H9 (cell line): Measurements from ENCODE around the gene CCDC30. TPM values are rescaled to one million over a fixed set of nuclear protein-coding genes. Genes with fewer than 3 reads are reported as not detected.

ENCODE experiments used
- DNase-seq: peaks from one replicate; pipeline ENCODE4 v3.0.0-alpha.2; 2017
- H2AFZ ChIP-seq: one replicate; pipeline ENCODE4 v1.6.1; 2013; ENCODE audit warnings: mild to moderate bottlenecking, low read length, control low read depth, moderate library complexity
- H2AK5ac ChIP-seq: 2 replicates; pipeline ENCODE4 v1.6.1; 2013; ENCODE audit warnings: low read length, control low read depth, mixed read lengths; ENCODE audit not compliant: insufficient read length
- H2BK120ac ChIP-seq: one replicate; pipeline ENCODE4 v1.6.1; 2013; ENCODE audit warnings: low read depth, mild to moderate bottlenecking, low read length, control low read depth, inconsistent platforms; ENCODE audit not compliant: poor library complexity, severe bottlenecking
- H2BK12ac ChIP-seq: 2 replicates; pipeline ENCODE4 v1.6.1; 2013; ENCODE audit warnings: low read length, control low read depth, mixed read lengths, low read depth; ENCODE audit not compliant: insufficient read length
- H2BK15ac ChIP-seq: 2 replicates; pipeline ENCODE4 v1.6.1; 2013; ENCODE audit warnings: low read depth, low read length, control low read depth
- H2BK20ac ChIP-seq: one replicate; pipeline ENCODE4 v1.6.1; 2013; ENCODE audit warnings: low read depth, mild to moderate bottlenecking, low read length, control low read depth, inconsistent platforms; ENCODE audit not compliant: poor library complexity, severe bottlenecking
- H2BK5ac ChIP-seq: 2 replicates; pipeline ENCODE4 v1.6.1; 2013; ENCODE audit warnings: low read length, control low read depth, mixed read lengths; ENCODE audit not compliant: insufficient read length
- H3K14ac ChIP-seq: 2 replicates; pipeline ENCODE4 v1.6.1; 2013; ENCODE audit warnings: low read length, control low read depth; ENCODE audit not compliant: insufficient read depth
- H3K18ac ChIP-seq: 2 replicates; pipeline ENCODE4 v1.6.1; 2013; ENCODE audit warnings: low read depth, mild to moderate bottlenecking, mixed read lengths, low read length, control low read depth; ENCODE audit not compliant: insufficient read length
- H3K23ac ChIP-seq: 2 replicates; pipeline ENCODE4 v1.6.1; 2013; ENCODE audit warnings: low read length, control low read depth, mixed read lengths, low read depth; ENCODE audit not compliant: insufficient read length
- H3K23me2 ChIP-seq: 2 replicates; pipeline ENCODE4 v1.6.1; 2013; ENCODE audit warnings: low read depth, mild to moderate bottlenecking, mixed read lengths, low read length, control low read depth; ENCODE audit not compliant: insufficient read length, poor library complexity, severe bottlenecking
- H3K27ac ChIP-seq: 2 replicates; pipeline ENCODE4 v1.5.1; 2013; ENCODE audit warnings: low read length, control low read depth, mixed read lengths, low read depth; ENCODE audit not compliant: insufficient read length
- H3K27me3 ChIP-seq: 2 replicates; pipeline ENCODE4 v1.6.1; 2013; ENCODE audit warnings: low read length, control low read depth, inconsistent platforms; ENCODE audit not compliant: insufficient read depth
- H3K4ac ChIP-seq: 2 replicates; pipeline ENCODE4 v1.6.1; 2013; ENCODE audit warnings: low read depth, mild to moderate bottlenecking, control low read depth, inconsistent platforms, low read length, moderate library complexity
- H3K4me1 ChIP-seq: 2 replicates; pipeline ENCODE4 v1.6.1; 2013; ENCODE audit warnings: low read length, control low read depth, inconsistent platforms; ENCODE audit not compliant: insufficient read depth
- H3K4me2 ChIP-seq: 2 replicates; pipeline ENCODE4 v1.6.1; 2013; ENCODE audit warnings: low read length, control low read depth, mixed read lengths; ENCODE audit not compliant: insufficient read length, insufficient read depth
- H3K56ac ChIP-seq: 2 replicates; pipeline ENCODE4 v1.6.1; 2013; ENCODE audit warnings: low read depth, mild to moderate bottlenecking, mixed read lengths, low read length, control low read depth; ENCODE audit not compliant: insufficient read length
- H3K79me1 ChIP-seq: 2 replicates; pipeline ENCODE4 v1.6.1; 2013; ENCODE audit warnings: low read depth, mild to moderate bottlenecking, moderate library complexity, low read length, control low read depth, inconsistent platforms; ENCODE audit not compliant: insufficient read depth, poor library complexity, severe bottlenecking
- H3K79me2 ChIP-seq: 2 replicates; pipeline ENCODE4 v1.6.1; 2013; ENCODE audit warnings: low read length, control low read depth, inconsistent platforms; ENCODE audit not compliant: insufficient read depth
- H3K9ac ChIP-seq: 2 replicates; pipeline ENCODE4 v1.6.1; 2013; ENCODE audit warnings: low read length, control low read depth, mixed read lengths; ENCODE audit not compliant: insufficient read length; ENCODE audit errors: extremely low read depth
- H3K9me3 ChIP-seq: one replicate; pipeline ENCODE4 v1.6.1; 2013; ENCODE audit warnings: low read depth, low read length, inconsistent platforms; ENCODE audit not compliant: control insufficient read depth
- H3T11ph ChIP-seq: one replicate; pipeline ENCODE4 v1.6.1; 2013; ENCODE audit warnings: mild to moderate bottlenecking, low read length, control low read depth, inconsistent platforms
- H4K20me1 ChIP-seq: one replicate; pipeline ENCODE4 v1.6.1; 2013; ENCODE audit not compliant: control insufficient read depth, insufficient read length, insufficient read depth
- H4K5ac ChIP-seq: 2 replicates; pipeline ENCODE4 v1.6.1; 2013; ENCODE audit warnings: low read depth, mild to moderate bottlenecking, mixed read lengths, low read length, control low read depth; ENCODE audit not compliant: insufficient read length
- H4K8ac ChIP-seq: replicated peaks from 2 replicates; pipeline ENCODE4 v1.6.1; 2013; ENCODE audit warnings: low read length, control low read depth, mixed read lengths, low read depth; ENCODE audit not compliant: insufficient read length
- H4K91ac ChIP-seq: 2 replicates; pipeline ENCODE4 v1.6.1; 2013; ENCODE audit warnings: low read depth, mild to moderate bottlenecking, moderate library complexity, mixed read lengths, low read length, control low read depth; ENCODE audit not compliant: insufficient read length
- H3K27ac Mint-ChIP-seq, 3 experiments: 2 replicates in 2 of 3; 3 replicates in 1 of 3; pipeline ENCODE4 v1.8.0; 2020 to 2021; ENCODE audit warnings: mixed read lengths in 3 of 3, mild to moderate bottlenecking in 1 of 3, moderate library complexity in 1 of 3
- H3K27me3 Mint-ChIP-seq: 2 replicates; pipeline ENCODE4 v1.8.0; 2021; ENCODE audit warnings: low read depth, mild to moderate bottlenecking, moderate library complexity, mixed read lengths
- H3K36me3 Mint-ChIP-seq, 3 experiments: 2 replicates in 2 of 3; 3 replicates in 1 of 3; pipeline ENCODE4 v1.8.0; 2020 to 2021; ENCODE audit warnings: low read depth in 3 of 3, mixed read lengths in 3 of 3; ENCODE audit not compliant: insufficient read depth in 1 of 3
- H3K4me1 Mint-ChIP-seq, 2 experiments: 2 replicates each; pipeline ENCODE4 v1.8.0; 2020; ENCODE audit warnings: mixed read lengths in 2 of 2
- H3K4me3 Mint-ChIP-seq, 2 experiments: 2 replicates in 1 of 2; 3 replicates in 1 of 2; pipeline ENCODE4 v1.8.0; 2020 to 2021; ENCODE audit warnings: mild to moderate bottlenecking in 2 of 2, mixed read lengths in 2 of 2, moderate library complexity in 1 of 2
- H3K9me3 Mint-ChIP-seq, 2 experiments: 2 replicates in 1 of 2; 3 replicates in 1 of 2; pipeline ENCODE4 v1.8.0; 2020; ENCODE audit warnings: mild to moderate bottlenecking in 2 of 2, mixed read lengths in 2 of 2, moderate library complexity in 1 of 2
- WGBS: extraction: QIAGEN DNeasy Blood & Tissue Kit; methylation state at CpG from one replicate; pipeline ENCODE4 v1.1.7; 2013; ENCODE audit warnings: missing lambda C conversion rate, low lambda C conversion rate, mixed read lengths; ENCODE audit not compliant: insufficient read length; ENCODE audit errors: extremely low coverage; 5-methylcytosine and 5-hydroxymethylcytosine counted together
- total RNA-seq: library from RNA; stranded (reverse); gene quantifications from 2 replicates; pipeline ENCODE4 v1.2.1, GENCODE V29; 2021
- TF ChIP-seq, protein P1 (sequence below): fragments of 200-600 bp; sonication (generic); conservative IDR thresholded peaks from 3 replicates; pipeline ENCODE4 v1.8.0; 2021; ENCODE audit warnings: antibody characterized with exemption, mild to moderate bottlenecking

Gene CCDC30
- total RNA-seq, 1 experiment from 2014 or later, result 1.8 TPM

DNA sequence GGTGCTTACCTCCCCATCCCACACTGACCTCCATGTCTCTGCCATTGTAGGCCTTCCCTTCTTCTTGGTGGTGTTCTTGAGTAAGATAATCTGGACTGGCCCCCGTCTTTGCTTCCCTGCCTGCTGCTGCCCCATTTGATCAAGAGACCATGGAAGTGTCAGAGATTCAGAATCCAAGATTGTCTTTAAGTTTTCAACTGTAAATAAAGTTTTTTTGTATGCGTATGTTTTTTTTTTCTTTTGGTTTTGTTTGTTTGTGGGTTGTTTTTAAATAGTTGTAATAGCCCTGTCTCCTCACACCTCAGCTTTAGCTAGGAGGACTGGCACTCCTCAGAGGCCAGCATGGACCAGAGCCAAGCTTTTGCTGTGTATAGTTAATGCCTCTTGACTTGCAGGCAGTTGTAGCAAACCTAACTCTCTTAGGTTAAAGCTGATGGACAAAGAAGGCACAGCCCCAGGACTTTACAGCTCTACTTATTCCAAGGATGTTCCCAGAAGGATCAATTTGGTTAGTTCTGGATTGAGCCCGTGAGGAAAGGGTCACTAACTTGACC, 213.5 kb downstream of the CCDC30 start:
- H3K4me3 Mint-ChIP-seq, result no peak overlapping the region
- H4K8ac ChIP-seq, result no peak overlapping the region
- no peak for DNase-seq

More for the DNA sequence above, 213.5 kb downstream of the CCDC30 start:
- no peak overlapping the region for H3K9ac ChIP-seq
- H3K9me3 ChIP-seq, result no peaks in the 10 kb centered on the region
- no peak overlapping the region for H3K14ac ChIP-seq
- H3K23ac ChIP-seq, result no peak overlapping the region
- Mint-ChIP-seq H3K36me3 (peaks cover 8 to 36% (median 24%) of the 10 kb centered on the region in 3 experiments; a peak in 6 of 7 replicates), H3K27me3 (no peaks in the 10 kb centered on the region), H3K27ac (no peak overlapping the region; a peak in 1 of 7 replicates), H3K4me1 (peaks cover 12 to 17% of the 10 kb centered on the region in 2 experiments), H3K9me3 (no peaks in the 10 kb centered on the region)
- TF ChIP-seq, protein P1, sequence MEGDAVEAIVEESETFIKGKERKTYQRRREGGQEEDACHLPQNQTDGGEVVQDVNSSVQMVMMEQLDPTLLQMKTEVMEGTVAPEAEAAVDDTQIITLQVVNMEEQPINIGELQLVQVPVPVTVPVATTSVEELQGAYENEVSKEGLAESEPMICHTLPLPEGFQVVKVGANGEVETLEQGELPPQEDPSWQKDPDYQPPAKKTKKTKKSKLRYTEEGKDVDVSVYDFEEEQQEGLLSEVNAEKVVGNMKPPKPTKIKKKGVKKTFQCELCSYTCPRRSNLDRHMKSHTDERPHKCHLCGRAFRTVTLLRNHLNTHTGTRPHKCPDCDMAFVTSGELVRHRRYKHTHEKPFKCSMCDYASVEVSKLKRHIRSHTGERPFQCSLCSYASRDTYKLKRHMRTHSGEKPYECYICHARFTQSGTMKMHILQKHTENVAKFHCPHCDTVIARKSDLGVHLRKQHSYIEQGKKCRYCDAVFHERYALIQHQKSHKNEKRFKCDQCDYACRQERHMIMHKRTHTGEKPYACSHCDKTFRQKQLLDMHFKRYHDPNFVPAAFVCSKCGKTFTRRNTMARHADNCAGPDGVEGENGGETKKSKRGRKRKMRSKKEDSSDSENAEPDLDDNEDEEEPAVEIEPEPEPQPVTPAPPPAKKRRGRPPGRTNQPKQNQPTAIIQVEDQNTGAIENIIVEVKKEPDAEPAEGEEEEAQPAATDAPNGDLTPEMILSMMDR, result no peak
- peaks cover 9% of the 10 kb centered on the region for H3K23me2 ChIP-seq
- no peak overlapping the region for H2AK5ac ChIP-seq
- H4K91ac ChIP-seq, result no peak overlapping the region
- no peak overlapping the region for H4K5ac ChIP-seq
- H3K4ac ChIP-seq, result no peak overlapping the region
- H3K79me1 ChIP-seq, result no peaks in the 10 kb centered on the region
- no CpG with 5 or more reads among the region's 3 CpGs for WGBS
- H3T11ph ChIP-seq, result no peak overlapping the region
- no peak overlapping the region for H3K27ac ChIP-seq
- no peak overlapping the region for H2BK120ac ChIP-seq
- no peak overlapping the region for H2BK12ac ChIP-seq
- H2AFZ ChIP-seq, result no peak overlapping the region
- no peak overlapping the region for H3K18ac ChIP-seq
- H3K79me2 ChIP-seq, result no peaks in the 10 kb centered on the region; the same call in none of the 2 replicates
- no peak overlapping the region for H3K4me2 ChIP-seq
- no peaks in the 10 kb centered on the region for H4K20me1 ChIP-seq
- H2BK20ac ChIP-seq, result no peak overlapping the region
- no peak overlapping the region for H2BK15ac ChIP-seq
- H3K27me3 ChIP-seq, result no peaks in the 10 kb centered on the region
- no peaks in the 10 kb centered on the region for H3K4me1 ChIP-seq
- no peak overlapping the region for H2BK5ac ChIP-seq
- H3K56ac ChIP-seq, result no peak overlapping the region
